ENCODE data around the gene HNF4A. TPM values are rescaled to one million over a fixed set of nuclear protein-coding genes. Genes with fewer than 3 reads are reported as not detected.

HNF4A gene
- total and polyA plus RNA-seq, 2 of the 4 experiments (the other 2 are of a cell fraction): not detected

DNA sequence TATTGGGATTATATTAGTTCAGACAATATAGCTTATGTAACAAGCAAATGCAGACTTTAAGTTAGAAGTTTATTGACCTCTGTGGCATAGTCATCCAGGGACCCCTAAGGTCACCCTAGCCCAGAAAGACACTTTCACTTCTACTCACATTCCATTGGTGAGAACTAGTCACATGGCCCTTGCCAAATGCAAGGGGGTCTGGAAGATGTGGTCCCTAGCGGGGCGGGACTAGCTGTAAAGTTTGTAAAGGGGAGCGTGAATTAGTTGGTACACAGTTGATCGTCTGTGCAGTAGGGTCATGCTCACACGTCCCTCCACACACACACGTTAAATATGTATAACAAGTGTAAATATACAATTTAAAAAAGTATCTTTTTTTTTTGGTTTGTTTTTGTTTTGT lies 9.3 kb downstream of the HNF4A start:
- CTCF ChIA-PET: no interaction called here
- in situ Hi-C loops (cut with MboI; ENCODE audit: low sequenced_read_pairs) (no loop called here), intact Hi-C loops (cut with micrococcal nuclease) (no loop called here), dilution Hi-C loops (cut with HindIII; ENCODE audit: low sequenced_read_pairs, unreplicated experiment) (no loop called here)
- POLR2A ChIA-PET (ENCODE audit: unreplicated experiment): no interaction called here
- Histone ChIP-seq H3K79me1 (ENCODE audit: low read depth in 1 of 2, low read length in 2 of 2) (no peaks in the 10 kb centered on the region), H3K56ac (ENCODE audit: extremely low read depth, insufficient read depth, low read length) (no peak overlapping the region), H3K23ac (ENCODE audit: low read depth, low read length) (no peak overlapping the region), H3K14ac (replicated peaks; ENCODE audit: low read depth, low read length) (no peak overlapping the region), H4K8ac (ENCODE audit: low read depth in 2 of 2, low read length in 2 of 2) (no peak overlapping the region), H2BK15ac (ENCODE audit: low read depth, low read length) (no peak overlapping the region), H3K36me3 (ENCODE audit: control insufficient read depth, insufficient read depth, low read length) (no peaks in the 10 kb centered on the region), H3K4me3 (ENCODE audit: insufficient read depth, low read depth, low read length) (no peak overlapping the region), H3K9me1 (ENCODE audit: insufficient read depth, low read length) (no peaks in the 10 kb centered on the region), H3K9ac (ENCODE audit: low read depth, low read length) (no peak overlapping the region), H2AK9ac (replicated peaks; ENCODE audit: low read depth, low read length, poor library complexity) (no peak overlapping the region), H2BK120ac (ENCODE audit: low read depth, low read length) (no peak overlapping the region), H3K9me3 (ENCODE audit: control insufficient read depth, insufficient read depth, low read length) (no peaks in the 10 kb centered on the region), H3K27ac (ENCODE audit: insufficient read depth, low read length) (no peak overlapping the region), H2BK20ac (ENCODE audit: low read depth, low read length) (no peak overlapping the region), H2BK5ac (ENCODE audit: low read depth, low read length, poor library complexity, severe bottlenecking) (no peak overlapping the region), H3K27me3 (ENCODE audit: control insufficient read depth, insufficient read depth, low read length) (peaks cover 5% of the 10 kb centered on the region; the same call in 1 of the 2 replicates), H3K4me1 (ENCODE audit: control insufficient read depth, insufficient read depth, low read length) (no peaks in the 10 kb centered on the region), H2AFZ (replicated peaks; ENCODE audit: low read length, poor library complexity) (no peak overlapping the region), H3K4ac (ENCODE audit: low read depth, low read length) (no peak overlapping the region), H4K20me1 (ENCODE audit: insufficient read depth, low read length) (no peaks in the 10 kb centered on the region), H2AK5ac (ENCODE audit: low read depth, low read length) (no peak overlapping the region), H3K18ac (ENCODE audit: low read depth, low read length) (no peak overlapping the region), H4K5ac (ENCODE audit: low read depth, low read length) (no peak overlapping the region), H4K91ac (ENCODE audit: insufficient read depth, low read depth, low read length) (no peak overlapping the region), H3K4me2 (ENCODE audit: low read depth, low read length) (no peak overlapping the region)
- ATAC-seq (ENCODE audit: low read depth) (no peak), DNase-seq (no peak)
- no CpG with 5 or more reads among the region's 6 CpGs for WGBS, 2 experiments (ENCODE audit: extremely low coverage in 2 of 2, insufficient read length in 1 of 2)
- BruUV-seq (replicated peaks): no TSS peak
- TF ChIP-seq, protein P1, sequence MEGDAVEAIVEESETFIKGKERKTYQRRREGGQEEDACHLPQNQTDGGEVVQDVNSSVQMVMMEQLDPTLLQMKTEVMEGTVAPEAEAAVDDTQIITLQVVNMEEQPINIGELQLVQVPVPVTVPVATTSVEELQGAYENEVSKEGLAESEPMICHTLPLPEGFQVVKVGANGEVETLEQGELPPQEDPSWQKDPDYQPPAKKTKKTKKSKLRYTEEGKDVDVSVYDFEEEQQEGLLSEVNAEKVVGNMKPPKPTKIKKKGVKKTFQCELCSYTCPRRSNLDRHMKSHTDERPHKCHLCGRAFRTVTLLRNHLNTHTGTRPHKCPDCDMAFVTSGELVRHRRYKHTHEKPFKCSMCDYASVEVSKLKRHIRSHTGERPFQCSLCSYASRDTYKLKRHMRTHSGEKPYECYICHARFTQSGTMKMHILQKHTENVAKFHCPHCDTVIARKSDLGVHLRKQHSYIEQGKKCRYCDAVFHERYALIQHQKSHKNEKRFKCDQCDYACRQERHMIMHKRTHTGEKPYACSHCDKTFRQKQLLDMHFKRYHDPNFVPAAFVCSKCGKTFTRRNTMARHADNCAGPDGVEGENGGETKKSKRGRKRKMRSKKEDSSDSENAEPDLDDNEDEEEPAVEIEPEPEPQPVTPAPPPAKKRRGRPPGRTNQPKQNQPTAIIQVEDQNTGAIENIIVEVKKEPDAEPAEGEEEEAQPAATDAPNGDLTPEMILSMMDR (conservative IDR thresholded peaks at IDR 0.05; ENCODE audit: low read depth, low read length): no peak
- TF ChIP-seq RFX5 (IDR thresholded peaks at IDR 0.05; ENCODE audit: low read depth, low read length) (no peak), RAD21 (IDR thresholded peaks at IDR 0.05; ENCODE audit: low read length) (no peak), MAFK (IDR thresholded peaks at IDR 0.05; ENCODE audit: low read depth, low read length) (no peak), FOS (IDR thresholded peaks at IDR 0.05; ENCODE audit: low read depth, low read length) (no peak), CHD1 (IDR thresholded peaks at IDR 0.05; ENCODE audit: low read depth, low read length) (no peak), BHLHE40 (IDR thresholded peaks at IDR 0.05; ENCODE audit: low read depth, low read length) (no peak), POLR2A (IDR thresholded peaks at IDR 0.05; ENCODE audit: low read depth, low read length) (no peak)
